ENCODE data around the gene SIN3A.
"Not testable (repeated sequence)": the region's sequence is repeated elsewhere in the genome, so short reads cannot be mapped to it uniquely, and the experiment has no call there.

SIN3A gene

GRCh38 chr15:75335705-75336355 lies 115.7 kb downstream of the SIN3A start, which contains the start of gene COMMD4:
Gene COMMD4 (plus strand): TSS chr15:75336063. CDS start chr15:75336090, 27 bp downstream.
- H3K27me3 ChIP-seq (ENCODE audit: insufficient read depth, poor library complexity, severe bottlenecking), result no peaks in the 10 kb centered on the region
- peaks cover 5% of the 10 kb centered on the region for H3K4me1 ChIP-seq (ENCODE audit: insufficient read depth, poor library complexity, severe bottlenecking)
- no peaks in the 10 kb centered on the region for H3K9me3 ChIP-seq (ENCODE audit: severe bottlenecking)
- DNase-seq (ENCODE audit: low spot score) (peak; percentile 100), ATAC-seq (ENCODE audit: low read depth) (peak; percentile 85)
- peaks cover 8% of the 10 kb centered on the region; the same call in 1 of the 2 replicates for H3K36me3 ChIP-seq (ENCODE audit: low read depth)
- peak within 1 kb of the TSS; percentile 59 for H3K4me3 ChIP-seq (ENCODE audit: severe bottlenecking)
- TF ChIP-seq CTCF (IDR thresholded peaks at IDR 0.05; ENCODE audit: poor library complexity, severe bottlenecking), result no peak
- peak within 1 kb of the TSS; percentile 35 for H3K27ac ChIP-seq (ENCODE audit: poor library complexity, severe bottlenecking)

GRCh38 chr15:75335313-75335704 lies 116.2 kb downstream of the SIN3A start:
- peak overlapping the region; percentile 59 for H3K4me3 ChIP-seq (ENCODE audit: severe bottlenecking)
- H3K27ac ChIP-seq (ENCODE audit: poor library complexity, severe bottlenecking), result peak overlapping the region; percentile 35
- peaks cover 6% of the 10 kb centered on the region; the same call in 1 of the 2 replicates for H3K36me3 ChIP-seq (ENCODE audit: low read depth)
- no peak for DNase-seq (ENCODE audit: low spot score)
- no peaks in the 10 kb centered on the region for H3K9me3 ChIP-seq (ENCODE audit: severe bottlenecking)
- TF ChIP-seq CTCF (IDR thresholded peaks at IDR 0.05; ENCODE audit: poor library complexity, severe bottlenecking), result no peak
- no peak for ATAC-seq (ENCODE audit: low read depth)
- H3K4me1 ChIP-seq (ENCODE audit: insufficient read depth, poor library complexity, severe bottlenecking), result peaks cover 5% of the 10 kb centered on the region
- no peaks in the 10 kb centered on the region for H3K27me3 ChIP-seq (ENCODE audit: insufficient read depth, poor library complexity, severe bottlenecking)

GRCh38 chr15:75333654-75334419 lies 117.7 kb downstream of the SIN3A start:
- DNase-seq (ENCODE audit: low spot score); H3K4me1 ChIP-seq (ENCODE audit: insufficient read depth, poor library complexity, severe bottlenecking); H3K9me3 ChIP-seq (ENCODE audit: severe bottlenecking); H3K4me3 ChIP-seq (ENCODE audit: severe bottlenecking); H3K36me3 ChIP-seq (ENCODE audit: low read depth); ATAC-seq (ENCODE audit: low read depth); H3K27me3 ChIP-seq (ENCODE audit: insufficient read depth, poor library complexity, severe bottlenecking); H3K27ac ChIP-seq (ENCODE audit: poor library complexity, severe bottlenecking): not testable (repeated sequence)

GRCh38 chr15:75332093-75332492 lies 119.4 kb downstream of the SIN3A start:
- DNase-seq (ENCODE audit: low spot score); H3K9me3 ChIP-seq (ENCODE audit: severe bottlenecking); H3K27me3 ChIP-seq (ENCODE audit: insufficient read depth, poor library complexity, severe bottlenecking); ATAC-seq (ENCODE audit: low read depth); H3K4me1 ChIP-seq (ENCODE audit: insufficient read depth, poor library complexity, severe bottlenecking); H3K27ac ChIP-seq (ENCODE audit: poor library complexity, severe bottlenecking); H3K4me3 ChIP-seq (ENCODE audit: severe bottlenecking); H3K36me3 ChIP-seq (ENCODE audit: low read depth): not testable (repeated sequence)

GRCh38 chr15:75329571-75329970 lies 121.9 kb downstream of the SIN3A start:
- Histone ChIP-seq H3K4me1 (ENCODE audit: insufficient read depth, poor library complexity, severe bottlenecking) (no peaks in the 10 kb centered on the region), H3K36me3 (ENCODE audit: low read depth) (no peaks in the 10 kb centered on the region), H3K27ac (ENCODE audit: poor library complexity, severe bottlenecking) (no peak overlapping the region), H3K27me3 (ENCODE audit: insufficient read depth, poor library complexity, severe bottlenecking) (no peaks in the 10 kb centered on the region), H3K4me3 (ENCODE audit: severe bottlenecking) (no peak overlapping the region), H3K9me3 (ENCODE audit: severe bottlenecking) (no peaks in the 10 kb centered on the region)
- no peak for DNase-seq (ENCODE audit: low spot score)
- TF ChIP-seq CTCF (IDR thresholded peaks at IDR 0.05; ENCODE audit: poor library complexity, severe bottlenecking), result no peak
- ATAC-seq (ENCODE audit: low read depth), result no peak; the same call in 2 of the 3 replicates
